Measurements from ENCODE around the gene FBLN1. TPM values are rescaled to one million over a fixed set of nuclear protein-coding genes. Genes with fewer than 3 reads are reported as not detected.
A peak's percentile ranks its signal among the peaks of the same experiment; 100 is the strongest.

The FBLN1 gene
- total and polyA plus RNA-seq, 2 of the 13 experiments (the other 11 are each of a cell fraction or from before 2014, with no cell fraction given): 37.3 to 103 TPM

- TF ChIP-seq PATZ1 (CRISPR knock-in tag; IDR thresholded peaks at IDR 0.05): peak; percentile 39; the same call in 1 of the 2 replicates
- no peak for TF ChIP-seq KDM4B (CRISPR knock-in tag; IDR thresholded peaks at IDR 0.05)
- no peak for TF ChIP-seq ZUFSP (CRISPR knock-in tag; IDR thresholded peaks at IDR 0.05; ENCODE audit: borderline replicate concordance)
- peak; percentile 69 for TF ChIP-seq NR2F6 (IDR thresholded peaks at IDR 0.05)
- peak; percentile 62; the same call in 1 of the 2 replicates for TF ChIP-seq NR2F6 (CRISPR knock-in tag; IDR thresholded peaks at IDR 0.05)
- no peak for TF ChIP-seq SOX6 (IDR thresholded peaks at IDR 0.05)
- peak; percentile 95 for TF ChIP-seq SOX6 (CRISPR knock-in tag; IDR thresholded peaks at IDR 0.05)
- peak; percentile 53; the same call in 1 of the 2 replicates for TF ChIP-seq NR2F2 (IDR thresholded peaks at IDR 0.05; ENCODE audit: borderline replicate concordance, low read depth)
- no peak for TF ChIP-seq POLR2A (IDR thresholded peaks at IDR 0.05; ENCODE audit: insufficient read depth in 1 of 2, low read depth in 2 of 2, low read length in 2 of 2)
- peak; percentile 98 for TF ChIP-seq SOX5 (CRISPR knock-in tag; IDR thresholded peaks at IDR 0.05; ENCODE audit: borderline replicate concordance)
- no peak for TF ChIP-seq KDM1A (CRISPR knock-in tag; IDR thresholded peaks at IDR 0.05)
- TF ChIP-seq ELF1 (CRISPR knock-in tag; IDR thresholded peaks at IDR 0.05): no peak
- no peak for TF ChIP-seq KLF15 (CRISPR knock-in tag; IDR thresholded peaks at IDR 0.05; ENCODE audit: borderline replicate concordance)
Observed at GRCh38 chr22:45490836-45491235, 11.8 kb upstream of the FBLN1 start (continued).

All from HepG2 (cell line).